Neuron (in vitro differentiated cells): ENCODE measurements around the gene C5AR2.
"Not testable (repeated sequence)": the region's sequence is repeated elsewhere in the genome, so short reads cannot be mapped to it uniquely, and the experiment has no call there.

Experiments used
- H2AFZ ChIP-seq: one replicate; pipeline ENCODE4 v1.6.1; 2013; ENCODE audit warnings: low read depth, mild to moderate bottlenecking, inconsistent platforms, low read length, moderate library complexity
- H3K27me3 ChIP-seq: one replicate; pipeline ENCODE4 v1.6.1; 2013; ENCODE audit warnings: low read length; ENCODE audit not compliant: insufficient read depth
- H3K36me3 ChIP-seq: one replicate; pipeline ENCODE4 v1.6.1; 2013; ENCODE audit warnings: low read length; ENCODE audit not compliant: insufficient read depth
- H3K4me1 ChIP-seq: one replicate; pipeline ENCODE4 v1.6.1; 2013; ENCODE audit warnings: low read length; ENCODE audit not compliant: insufficient read depth
- H3K4me3 ChIP-seq: 2 replicates; pipeline ENCODE4 v1.5.1; 2013; ENCODE audit warnings: mild to moderate bottlenecking, low read length, moderate library complexity
- H3K9me3 ChIP-seq: one replicate; pipeline ENCODE4 v1.6.1; 2013; ENCODE audit warnings: low read length

The C5AR2 gene

GRCh38 chr19:47336765-47337718 lies 5.1 kb downstream of the C5AR2 start:
- H3K9me3 ChIP-seq, H3K27me3 ChIP-seq, H3K4me1 ChIP-seq, H2AFZ ChIP-seq, H3K36me3 ChIP-seq, H3K4me3 ChIP-seq: not testable (repeated sequence)

GRCh38 chr19:47339196-47339880 lies 7.4 kb downstream of the C5AR2 start:
- Histone ChIP-seq H3K27me3 (no peaks in the 10 kb centered on the region), H2AFZ (no peak overlapping the region), H3K4me1 (no peaks in the 10 kb centered on the region), H3K9me3 (no peaks in the 10 kb centered on the region), H3K36me3 (no peaks in the 10 kb centered on the region), H3K4me3 (no peak overlapping the region)

- Histone ChIP-seq H3K4me3 (no peak overlapping the region), H2AFZ (no peak overlapping the region), H3K4me1 (no peaks in the 10 kb centered on the region)
These were observed 8.7 kb downstream of the C5AR2 start for GRCh38 chr19:47340477-47341208.

DNA sequence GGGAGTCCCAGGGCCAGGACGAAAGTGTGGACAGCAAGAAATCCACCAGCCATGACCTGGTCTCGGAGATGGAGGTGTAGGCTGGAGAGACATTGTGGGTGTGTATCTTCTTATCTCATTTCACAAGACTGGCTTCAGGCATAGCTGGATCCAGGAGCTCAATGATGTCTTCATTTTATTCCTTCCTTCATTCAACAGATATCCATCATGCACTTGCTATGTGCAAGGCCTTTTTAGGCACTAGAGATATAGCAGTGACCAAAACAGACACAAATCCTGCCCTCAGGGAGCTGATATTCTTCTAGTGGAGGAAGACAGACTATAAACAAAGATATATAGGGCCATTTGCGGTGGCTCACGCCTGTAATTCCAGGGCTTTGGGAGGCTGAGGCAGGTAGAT lies 9.8 kb downstream of the C5AR2 start:
- Histone ChIP-seq H2AFZ (no peak overlapping the region), H3K9me3 (no peaks in the 10 kb centered on the region), H3K4me3 (no peak overlapping the region), H3K4me1 (no peaks in the 10 kb centered on the region), H3K36me3 (no peaks in the 10 kb centered on the region), H3K27me3 (no peaks in the 10 kb centered on the region)

More at GRCh38 chr19:47340477-47341208, 8.7 kb downstream of the C5AR2 start:
- Histone ChIP-seq H3K9me3 (no peaks in the 10 kb centered on the region), H3K27me3 (no peaks in the 10 kb centered on the region), H3K36me3 (no peaks in the 10 kb centered on the region)

DNA sequence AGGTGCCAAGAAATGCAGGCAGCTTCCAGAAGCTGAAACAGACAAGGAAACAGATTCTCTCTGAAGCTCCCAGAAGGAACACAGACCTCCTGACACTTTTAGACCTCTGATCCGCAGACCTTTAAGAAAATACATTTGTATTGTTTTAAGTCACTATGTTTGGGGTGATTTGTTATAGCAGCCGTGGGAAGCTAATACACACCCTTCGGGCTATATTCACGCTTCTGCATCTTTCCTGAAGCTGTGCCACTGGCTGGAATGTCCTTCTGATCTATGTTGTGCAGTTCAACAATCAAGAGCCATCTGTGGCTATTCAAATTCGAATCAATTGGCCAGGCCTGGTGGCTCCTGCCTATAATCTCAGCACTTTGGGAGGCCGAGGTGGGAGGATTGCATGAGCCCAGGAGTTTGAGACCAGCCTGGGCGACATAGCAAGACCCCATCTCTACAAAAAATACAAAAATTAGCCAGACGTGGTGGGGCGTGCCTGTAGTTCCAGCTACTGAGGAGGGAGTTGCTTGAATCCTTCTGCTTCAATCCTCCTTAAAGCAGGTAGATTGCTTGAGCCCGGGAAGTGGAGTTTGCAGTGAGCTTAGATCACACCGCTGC lies 11.3 kb downstream of the C5AR2 start:
- Histone ChIP-seq H3K4me3 (no peak overlapping the region), H3K36me3 (no peaks in the 10 kb centered on the region), H3K27me3 (no peaks in the 10 kb centered on the region), H2AFZ (no peak overlapping the region), H3K9me3 (no peaks in the 10 kb centered on the region), H3K4me1 (no peaks in the 10 kb centered on the region)

DNA sequence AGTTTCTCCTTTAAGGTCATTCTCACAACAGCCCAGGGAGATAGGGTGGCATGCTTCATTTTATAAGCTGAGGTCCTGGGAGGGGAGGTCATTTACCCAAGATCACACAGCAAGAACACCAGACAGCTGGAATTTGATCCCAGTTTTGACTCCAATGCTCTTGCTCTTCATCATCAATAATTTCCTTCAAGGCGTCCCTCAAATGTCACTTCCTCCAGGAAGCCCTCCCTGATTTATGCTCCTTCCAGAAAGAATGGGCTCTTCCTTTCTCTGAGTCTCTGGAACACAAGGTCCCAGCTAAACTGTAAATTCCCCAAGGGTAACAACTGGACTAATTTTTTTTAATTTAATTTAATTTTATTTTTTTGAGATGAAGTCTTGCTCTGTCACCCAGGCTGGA lies 12.4 kb downstream of the C5AR2 start:
- no peaks in the 10 kb centered on the region for H3K27me3 ChIP-seq
- H3K4me1 ChIP-seq = no peaks in the 10 kb centered on the region
- H2AFZ ChIP-seq = no peak overlapping the region
- no peaks in the 10 kb centered on the region for H3K9me3 ChIP-seq
- H3K36me3 ChIP-seq = no peaks in the 10 kb centered on the region
- no peak overlapping the region for H3K4me3 ChIP-seq

DNA sequence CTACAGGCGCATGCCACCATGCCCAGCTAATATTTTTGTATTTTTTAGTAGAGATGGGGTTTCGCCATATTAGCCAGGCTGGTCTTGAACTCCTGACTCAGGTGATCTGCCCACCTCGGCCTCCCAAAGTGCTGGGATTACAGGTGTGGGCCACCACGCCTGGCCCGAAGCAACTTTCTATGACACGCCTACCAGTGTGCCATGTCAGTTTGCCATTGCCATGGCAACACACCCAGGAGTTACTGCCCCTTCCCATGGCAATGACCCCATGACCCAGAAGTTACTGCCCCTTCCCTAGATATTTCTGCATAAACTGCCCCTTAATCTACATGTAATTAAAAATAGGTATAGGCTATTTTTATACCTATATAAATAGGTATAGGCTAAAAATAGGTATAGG lies 14.0 kb downstream of the C5AR2 start:
- not testable (repeated sequence) for H3K9me3 ChIP-seq, H3K4me1 ChIP-seq, H3K27me3 ChIP-seq, H3K4me3 ChIP-seq, H3K36me3 ChIP-seq, H2AFZ ChIP-seq

DNA sequence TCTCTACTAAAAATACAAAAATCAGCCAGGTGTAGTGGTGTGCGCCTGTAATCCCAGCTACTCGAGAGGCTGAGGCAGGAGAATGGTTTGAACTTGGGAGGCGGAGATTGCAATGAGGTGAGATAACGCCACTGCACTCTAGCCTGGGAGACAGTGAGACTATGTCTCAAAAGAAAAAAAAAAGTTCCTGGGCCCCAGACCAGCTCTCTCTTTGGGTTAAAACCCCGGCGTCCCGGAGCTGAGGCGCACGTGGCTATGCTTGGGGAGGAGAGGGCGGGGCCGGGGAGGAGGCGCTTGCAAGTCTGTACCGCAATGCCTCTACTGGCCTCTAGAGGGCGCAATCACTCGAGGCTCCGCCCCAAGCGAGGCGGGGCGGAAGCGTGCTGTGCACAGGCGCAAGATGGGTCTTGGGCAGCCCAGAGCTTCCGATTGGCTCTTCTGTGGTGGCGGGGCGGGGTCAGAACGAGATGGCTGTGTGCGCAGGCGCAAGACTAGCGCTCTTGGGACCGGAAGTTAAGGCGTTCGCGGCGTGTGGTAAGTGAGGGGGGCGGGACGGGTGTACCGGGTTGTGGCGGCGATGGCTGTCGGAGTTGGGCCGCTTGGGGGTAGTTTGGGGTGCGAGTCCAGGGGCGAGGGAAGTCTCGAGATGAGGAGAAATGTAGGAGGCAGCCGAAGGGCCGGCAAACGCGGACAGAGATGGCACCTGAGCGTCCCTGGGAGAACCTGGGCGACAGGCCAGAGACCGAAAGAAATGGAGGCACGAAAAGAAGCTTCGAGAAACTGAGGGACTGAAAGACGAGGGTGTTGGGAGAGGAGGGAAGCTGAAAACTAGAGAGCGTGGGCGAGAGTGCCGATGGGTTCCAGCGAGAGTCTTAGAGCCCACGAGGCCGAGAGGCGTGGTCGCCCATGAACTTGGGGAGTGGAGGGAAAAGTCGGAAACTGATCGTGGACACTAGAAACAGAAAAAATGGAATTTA lies 17.1 kb downstream of the C5AR2 start, which contains the start of gene DHX34:
Gene DHX34 (plus strand): TSS at position 497 of the 977 bp plus-strand sequence. CDS start 3,716 bp downstream, outside the sequence.
- H2AFZ ChIP-seq = peak within 1 kb of the TSS; percentile 17
- no peaks in the 10 kb centered on the region for H3K9me3 ChIP-seq
- peaks cover 8% of the 10 kb centered on the region for H3K4me1 ChIP-seq
- no peaks in the 10 kb centered on the region for H3K27me3 ChIP-seq
- H3K4me3 ChIP-seq = peak within 1 kb of the TSS; percentile 84
- H3K36me3 ChIP-seq = peaks cover 21% of the 10 kb centered on the region

GRCh38 chr19:47350630-47351029 lies 18.7 kb downstream of the C5AR2 start:
- Histone ChIP-seq H3K4me3 (no peak overlapping the region), H3K9me3 (peaks cover 4% of the 10 kb centered on the region), H3K36me3 (peaks cover 32% of the 10 kb centered on the region), H2AFZ (no peak overlapping the region), H3K27me3 (no peaks in the 10 kb centered on the region), H3K4me1 (peaks cover 8% of the 10 kb centered on the region)

DNA sequence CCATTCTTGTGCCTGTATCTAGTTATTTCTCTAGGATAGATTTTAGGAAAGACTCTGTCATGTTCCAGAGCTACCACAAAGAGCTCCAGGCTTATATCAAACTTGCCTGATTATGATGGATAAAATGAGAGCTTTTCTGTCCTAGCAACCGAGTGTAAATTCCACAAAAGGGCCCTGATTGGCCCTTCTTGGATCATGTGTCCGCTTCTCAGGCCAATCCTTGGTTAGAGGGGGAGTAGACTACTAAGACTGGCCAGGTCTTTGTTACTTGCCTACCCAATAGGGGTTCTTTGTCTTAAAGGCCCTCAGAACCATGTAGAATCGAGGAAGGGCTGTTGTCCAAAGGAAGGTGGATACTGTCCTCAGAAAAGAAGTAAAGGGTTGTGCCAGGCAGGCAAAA lies 19.6 kb downstream of the C5AR2 start:
- H3K4me3 ChIP-seq = no peak overlapping the region
- H2AFZ ChIP-seq = no peak overlapping the region
- peaks cover 41% of the 10 kb centered on the region for H3K36me3 ChIP-seq
- H3K27me3 ChIP-seq = no peaks in the 10 kb centered on the region
- peaks cover 8% of the 10 kb centered on the region for H3K4me1 ChIP-seq
- H3K9me3 ChIP-seq = peaks cover 4% of the 10 kb centered on the region

DNA sequence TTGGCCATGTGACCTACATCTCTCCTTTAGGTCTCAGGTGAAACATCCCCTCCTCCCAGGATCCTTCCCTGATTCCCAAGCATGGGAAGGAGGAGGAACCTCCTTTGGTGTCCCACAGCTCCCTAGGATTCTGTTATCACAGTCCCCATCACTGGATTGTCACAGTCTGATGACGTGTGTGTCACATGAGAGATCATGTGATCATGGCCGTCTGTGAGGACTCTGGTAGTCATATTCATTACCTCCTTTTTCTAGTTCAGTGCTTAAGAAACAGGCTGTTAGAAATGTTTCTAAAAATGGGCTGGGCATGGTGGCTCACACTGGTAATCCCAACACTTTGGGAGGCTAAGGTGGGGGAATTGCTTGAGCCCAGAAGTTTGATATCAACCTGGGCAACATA lies 20.1 kb downstream of the C5AR2 start:
- H3K4me3 ChIP-seq = no peak overlapping the region
- no peak overlapping the region for H2AFZ ChIP-seq
- no peaks in the 10 kb centered on the region for H3K27me3 ChIP-seq
- peaks cover 46% of the 10 kb centered on the region for H3K36me3 ChIP-seq
- peaks cover 8% of the 10 kb centered on the region for H3K4me1 ChIP-seq
- H3K9me3 ChIP-seq = peaks cover 4% of the 10 kb centered on the region

DNA sequence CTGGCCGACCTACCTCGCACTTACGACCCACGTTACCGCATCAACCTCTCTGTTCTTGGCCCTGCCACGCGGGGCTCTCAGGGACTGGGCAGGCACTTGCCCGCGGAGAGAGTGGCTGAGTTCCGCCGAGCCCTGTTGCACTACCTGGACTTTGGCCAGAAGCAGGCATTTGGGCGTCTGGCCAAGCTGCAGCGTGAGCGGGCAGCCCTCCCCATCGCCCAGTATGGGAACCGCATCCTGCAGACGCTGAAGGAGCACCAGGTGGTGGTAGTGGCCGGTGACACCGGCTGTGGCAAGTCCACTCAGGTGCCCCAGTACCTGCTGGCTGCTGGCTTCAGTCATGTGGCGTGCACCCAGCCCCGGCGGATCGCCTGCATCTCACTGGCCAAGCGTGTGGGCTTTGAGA lies 21.3 kb downstream of the C5AR2 start:
- H2AFZ ChIP-seq = no peak overlapping the region
- H3K36me3 ChIP-seq = peaks cover 59% of the 10 kb centered on the region
- no peaks in the 10 kb centered on the region for H3K27me3 ChIP-seq
- H3K9me3 ChIP-seq = peaks cover 4% of the 10 kb centered on the region
- no peak overlapping the region for H3K4me3 ChIP-seq
- H3K4me1 ChIP-seq = peaks cover 8% of the 10 kb centered on the region
